Measurements from ENCODE around the gene OPRD1. TPM values are rescaled to one million over a fixed set of nuclear protein-coding genes. Genes with fewer than 3 reads are reported as not detected.
"Not testable (repeated sequence)": the region's sequence is repeated elsewhere in the genome, so short reads cannot be mapped to it uniquely, and the experiment has no call there.

Gene OPRD1
- polyA plus RNA-seq, 1 experiment: not detected

- peak; percentile 36; the same call in 1 of the 2 replicates for TF ChIP-seq CTCF (IDR thresholded peaks at IDR 0.05; ENCODE audit: insufficient read depth, low read depth, low read length)
- ChIA-PET POLR2A (no interaction called here), CTCF (interaction anchor here (0.5 to 1.9 kb wide), 6 partner anchors 13 to 356 kb away, joined by 3 to 5 read pairs (median 3); no protein-coding TSS in a partner anchor)
- no peaks in the 10 kb centered on the region; the same call in 1 of the 2 replicates for H3K27me3 ChIP-seq (ENCODE audit: control insufficient read depth, insufficient read depth, low read length)
- DNase-seq (ENCODE audit: low read depth): no peak
- H3K4me3 ChIP-seq (ENCODE audit: low read depth, low read length): no peak overlapping the region
- no peaks in the 10 kb centered on the region for H3K36me3 ChIP-seq (ENCODE audit: control insufficient read depth, insufficient read depth, low read length)
Measured at GRCh38 chr1:28845786-28846543, 34.0 kb downstream of the OPRD1 start.

- CTCF ChIA-PET: interaction anchor here (0.7 to 1.9 kb wide), 2 partner anchors 12 to 30 kb away, joined by 3 to 5 read pairs; no protein-coding TSS in a partner anchor
- DNase-seq (ENCODE audit: low read depth); H3K36me3 ChIP-seq (ENCODE audit: control insufficient read depth, insufficient read depth, low read length); POLR2A ChIA-PET; H3K27me3 ChIP-seq (ENCODE audit: control insufficient read depth, insufficient read depth, low read length); H3K4me3 ChIP-seq (ENCODE audit: low read depth, low read length): not testable (repeated sequence)
Measured at GRCh38 chr1:28847207-28847606, 35.2 kb downstream of the OPRD1 start.

- H3K36me3 ChIP-seq (ENCODE audit: control insufficient read depth, insufficient read depth, low read length): no peaks in the 10 kb centered on the region
- DNase-seq (ENCODE audit: low read depth): no peak
- CTCF ChIA-PET: interaction anchor here (1.0 kb wide), 1 partner anchor 13 kb away, joined by 4 read pairs; no protein-coding TSS in a partner anchor
- POLR2A ChIA-PET: no interaction called here
- no peak overlapping the region for H3K4me3 ChIP-seq (ENCODE audit: low read depth, low read length)
- H3K27me3 ChIP-seq (ENCODE audit: control insufficient read depth, insufficient read depth, low read length): no peaks in the 10 kb centered on the region
- TF ChIP-seq CTCF (IDR thresholded peaks at IDR 0.05; ENCODE audit: insufficient read depth, low read depth, low read length): no peak
Measured at GRCh38 chr1:28848416-28848815, 36.4 kb downstream of the OPRD1 start.

- DNase-seq (ENCODE audit: low read depth): no peak
- ChIA-PET POLR2A (no interaction called here), CTCF (interaction anchor here (1.1 to 1.7 kb wide), 3 partner anchors 21 to 24 kb away, joined by 3 to 5 read pairs (median 5); no protein-coding TSS in a partner anchor)
- Histone ChIP-seq H3K4me3 (ENCODE audit: low read depth, low read length) (no peak overlapping the region), H3K36me3 (ENCODE audit: control insufficient read depth, insufficient read depth, low read length) (no peaks in the 10 kb centered on the region), H3K27me3 (ENCODE audit: control insufficient read depth, insufficient read depth, low read length) (peaks cover 5% of the 10 kb centered on the region)
- no peak for TF ChIP-seq CTCF (IDR thresholded peaks at IDR 0.05; ENCODE audit: insufficient read depth, low read depth, low read length)
Measured at GRCh38 chr1:28853093-28853742, 41.2 kb downstream of the OPRD1 start.

GRCh38 chr1:28854406-28854805 lies 42.4 kb downstream of the OPRD1 start:
- not testable (repeated sequence) for H3K27me3 ChIP-seq (ENCODE audit: control insufficient read depth, insufficient read depth, low read length); DNase-seq (ENCODE audit: low read depth); H3K4me3 ChIP-seq (ENCODE audit: low read depth, low read length); H3K36me3 ChIP-seq (ENCODE audit: control insufficient read depth, insufficient read depth, low read length)
- POLR2A ChIA-PET: interaction anchor here (0.6 kb wide), 1 partner anchor 30 kb away, joined by 16 read pairs; no protein-coding TSS in a partner anchor
- CTCF ChIA-PET: interaction anchor here (1.1 to 1.2 kb wide), 2 partner anchors 20 to 23 kb away, joined by 3 to 5 read pairs; no protein-coding TSS in a partner anchor

GRCh38 chr1:28855046-28855445 lies 43.1 kb downstream of the OPRD1 start:
- Histone ChIP-seq H3K4me3 (ENCODE audit: low read depth, low read length) (no peak overlapping the region), H3K27me3 (ENCODE audit: control insufficient read depth, insufficient read depth, low read length) (peaks cover 5% of the 10 kb centered on the region), H3K36me3 (ENCODE audit: control insufficient read depth, insufficient read depth, low read length) (no peaks in the 10 kb centered on the region)
- TF ChIP-seq CTCF (IDR thresholded peaks at IDR 0.05; ENCODE audit: insufficient read depth, low read depth, low read length): no peak
- ChIA-PET CTCF (interaction anchor here (1.2 kb wide), 1 partner anchor 12 kb away, joined by 3 read pairs; no protein-coding TSS in a partner anchor), POLR2A (no interaction called here)
- no peak for DNase-seq (ENCODE audit: low read depth)
